HEK293 (cell line): ENCODE measurements around the gene EIF4B.

Experiments
- BCL6B ChIP-seq: fragments of 450-650 bp; formaldehyde crosslinking; IDR thresholded peaks from 2 replicates; pipeline ENCODE4 v1.5.1; 2017; ENCODE audit warnings: missing biosample characterization, missing genetic modification characterization
- KLF16 ChIP-seq: fragments of 450-650 bp; formaldehyde crosslinking; IDR thresholded peaks from 2 replicates; pipeline ENCODE4 v1.5.1; 2017; ENCODE audit warnings: missing biosample characterization, missing genetic modification characterization
- OVOL3 ChIP-seq: fragments of 450-650 bp; formaldehyde crosslinking; IDR thresholded peaks from 2 replicates; pipeline ENCODE4 v1.5.1; 2016; ENCODE audit warnings: missing biosample characterization, missing genetic modification characterization
- SP2 ChIP-seq: fragments of 450-650 bp; formaldehyde crosslinking; IDR thresholded peaks from 2 replicates; pipeline ENCODE4 v1.5.1; 2016; ENCODE audit warnings: missing biosample characterization, missing genetic modification characterization
- TRIM28 ChIP-seq: IDR thresholded peaks from 2 replicates; pipeline ENCODE4 v1.6.1; 2011; ENCODE audit warnings: low read length, control low read depth, borderline replicate concordance
- TSHZ1 ChIP-seq: fragments of 450-650 bp; formaldehyde crosslinking; IDR thresholded peaks from 2 replicates; pipeline ENCODE4 v1.5.1; 2016; ENCODE audit warnings: missing biosample characterization, missing genetic modification characterization, borderline replicate concordance
- ZBTB8A ChIP-seq: fragments of 450-650 bp; formaldehyde crosslinking; IDR thresholded peaks from 2 replicates; pipeline ENCODE4 v1.5.1; 2016; ENCODE audit warnings: missing biosample characterization, missing genetic modification characterization
- ZFP3 ChIP-seq: fragments of 450-650 bp; formaldehyde crosslinking; IDR thresholded peaks from 2 replicates; pipeline ENCODE4 v1.5.1; 2016; ENCODE audit warnings: low read depth, missing biosample characterization, missing genetic modification characterization
- ZNF239 ChIP-seq: fragments of 450-650 bp; formaldehyde crosslinking; IDR thresholded peaks from 2 replicates; pipeline ENCODE4 v1.5.1; 2016; ENCODE audit warnings: missing biosample characterization, missing genetic modification characterization
- ZNF280C ChIP-seq: fragments of 450-650 bp; formaldehyde crosslinking; IDR thresholded peaks from 2 replicates; pipeline ENCODE4 v1.5.1; 2016; ENCODE audit warnings: missing biosample characterization, missing genetic modification characterization
- ZNF398 ChIP-seq: fragments of 450-650 bp; formaldehyde crosslinking; IDR thresholded peaks from 2 replicates; pipeline ENCODE4 v1.5.1; 2017; ENCODE audit warnings: missing biosample characterization, missing genetic modification characterization
- ZNF501 ChIP-seq: fragments of 450-650 bp; formaldehyde crosslinking; IDR thresholded peaks from 2 replicates; pipeline ENCODE4 v1.5.1; 2016; ENCODE audit warnings: missing biosample characterization, missing genetic modification characterization
- ZNF560 ChIP-seq: fragments of 450-650 bp; formaldehyde crosslinking; IDR thresholded peaks from 2 replicates; pipeline ENCODE4 v1.5.1; 2017; ENCODE audit warnings: missing biosample characterization, missing genetic modification characterization, borderline replicate concordance
- ZNF561 ChIP-seq: fragments of 450-650 bp; IDR thresholded peaks from 2 replicates; pipeline ENCODE4 v1.5.1; 2018; ENCODE audit warnings: missing biosample characterization, missing genetic modification characterization, borderline replicate concordance
- ZNF621 ChIP-seq: fragments of 450-650 bp; formaldehyde crosslinking; IDR thresholded peaks from 2 replicates; pipeline ENCODE4 v1.5.1; 2017; ENCODE audit warnings: missing biosample characterization, missing genetic modification characterization
- ZNF623 ChIP-seq: fragments of 450-650 bp; formaldehyde crosslinking; IDR thresholded peaks from 2 replicates; pipeline ENCODE4 v1.5.1; 2016; ENCODE audit warnings: missing biosample characterization, missing genetic modification characterization
- ZNF626 ChIP-seq: fragments of 450-650 bp; sonication (Bioruptor Pico); formaldehyde crosslinking; IDR thresholded peaks from 2 replicates; pipeline ENCODE4 v1.5.1; 2018; ENCODE audit warnings: missing biosample characterization, missing genetic modification characterization, inconsistent platforms
- ZNF629 ChIP-seq: fragments of 450-650 bp; formaldehyde crosslinking; IDR thresholded peaks from 2 replicates; pipeline ENCODE4 v1.5.1; 2017; ENCODE audit warnings: missing biosample characterization, missing genetic modification characterization
- ZNF645 ChIP-seq: fragments of 450-650 bp; formaldehyde crosslinking; IDR thresholded peaks from 2 replicates; pipeline ENCODE4; 2016; ENCODE audit warnings: missing biosample characterization, missing genetic modification characterization
- ZNF791 ChIP-seq: fragments of 450-650 bp; formaldehyde crosslinking; IDR thresholded peaks from 2 replicates; pipeline ENCODE4 v1.5.1; 2016; ENCODE audit warnings: missing biosample characterization, missing genetic modification characterization
- ZNF843 ChIP-seq: fragments of 450-650 bp; formaldehyde crosslinking; IDR thresholded peaks from 2 replicates; pipeline ENCODE4 v1.5.1; 2016; ENCODE audit warnings: missing biosample characterization, missing genetic modification characterization
- TF ChIP-seq, protein P1 (sequence below): fragments of 450-650 bp; formaldehyde crosslinking; IDR thresholded peaks from 2 replicates; pipeline ENCODE4 v1.5.1; 2016; ENCODE audit warnings: missing biosample characterization, missing genetic modification characterization, borderline replicate concordance

Gene EIF4B

GRCh38 chr12:53005986-53006809 lies at the start of gene EIF4B (continued):
- TF ChIP-seq, protein P1, sequence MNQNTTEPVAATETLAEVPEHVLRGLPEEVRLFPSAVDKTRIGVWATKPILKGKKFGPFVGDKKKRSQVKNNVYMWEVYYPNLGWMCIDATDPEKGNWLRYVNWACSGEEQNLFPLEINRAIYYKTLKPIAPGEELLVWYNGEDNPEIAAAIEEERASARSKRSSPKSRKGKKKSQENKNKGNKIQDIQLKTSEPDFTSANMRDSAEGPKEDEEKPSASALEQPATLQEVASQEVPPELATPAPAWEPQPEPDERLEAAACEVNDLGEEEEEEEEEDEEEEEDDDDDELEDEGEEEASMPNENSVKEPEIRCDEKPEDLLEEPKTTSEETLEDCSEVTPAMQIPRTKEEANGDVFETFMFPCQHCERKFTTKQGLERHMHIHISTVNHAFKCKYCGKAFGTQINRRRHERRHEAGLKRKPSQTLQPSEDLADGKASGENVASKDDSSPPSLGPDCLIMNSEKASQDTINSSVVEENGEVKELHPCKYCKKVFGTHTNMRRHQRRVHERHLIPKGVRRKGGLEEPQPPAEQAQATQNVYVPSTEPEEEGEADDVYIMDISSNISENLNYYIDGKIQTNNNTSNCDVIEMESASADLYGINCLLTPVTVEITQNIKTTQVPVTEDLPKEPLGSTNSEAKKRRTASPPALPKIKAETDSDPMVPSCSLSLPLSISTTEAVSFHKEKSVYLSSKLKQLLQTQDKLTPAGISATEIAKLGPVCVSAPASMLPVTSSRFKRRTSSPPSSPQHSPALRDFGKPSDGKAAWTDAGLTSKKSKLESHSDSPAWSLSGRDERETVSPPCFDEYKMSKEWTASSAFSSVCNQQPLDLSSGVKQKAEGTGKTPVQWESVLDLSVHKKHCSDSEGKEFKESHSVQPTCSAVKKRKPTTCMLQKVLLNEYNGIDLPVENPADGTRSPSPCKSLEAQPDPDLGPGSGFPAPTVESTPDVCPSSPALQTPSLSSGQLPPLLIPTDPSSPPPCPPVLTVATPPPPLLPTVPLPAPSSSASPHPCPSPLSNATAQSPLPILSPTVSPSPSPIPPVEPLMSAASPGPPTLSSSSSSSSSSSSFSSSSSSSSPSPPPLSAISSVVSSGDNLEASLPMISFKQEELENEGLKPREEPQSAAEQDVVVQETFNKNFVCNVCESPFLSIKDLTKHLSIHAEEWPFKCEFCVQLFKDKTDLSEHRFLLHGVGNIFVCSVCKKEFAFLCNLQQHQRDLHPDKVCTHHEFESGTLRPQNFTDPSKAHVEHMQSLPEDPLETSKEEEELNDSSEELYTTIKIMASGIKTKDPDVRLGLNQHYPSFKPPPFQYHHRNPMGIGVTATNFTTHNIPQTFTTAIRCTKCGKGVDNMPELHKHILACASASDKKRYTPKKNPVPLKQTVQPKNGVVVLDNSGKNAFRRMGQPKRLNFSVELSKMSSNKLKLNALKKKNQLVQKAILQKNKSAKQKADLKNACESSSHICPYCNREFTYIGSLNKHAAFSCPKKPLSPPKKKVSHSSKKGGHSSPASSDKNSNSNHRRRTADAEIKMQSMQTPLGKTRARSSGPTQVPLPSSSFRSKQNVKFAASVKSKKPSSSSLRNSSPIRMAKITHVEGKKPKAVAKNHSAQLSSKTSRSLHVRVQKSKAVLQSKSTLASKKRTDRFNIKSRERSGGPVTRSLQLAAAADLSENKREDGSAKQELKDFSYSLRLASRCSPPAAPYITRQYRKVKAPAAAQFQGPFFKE (tag by site-specific recombination), result no peak
- 0 out of 2 replicates have a peak, but pooled peaks have one; percentile 31 for TF ChIP-seq TSHZ1 (tag by site-specific recombination)
- TF ChIP-seq ZNF791 (tag by site-specific recombination), result no peak
- peak; percentile 93 for TF ChIP-seq ZNF629 (tag by site-specific recombination)
- peak; percentile 98 for TF ChIP-seq SP2
- TF ChIP-seq KLF16 (tag by site-specific recombination), result peak; percentile 80
- peak; percentile 95 for TF ChIP-seq ZNF501 (tag by site-specific recombination)
- TF ChIP-seq ZNF623 (tag by site-specific recombination), result no peak; the same call in none of the 2 replicates
- TF ChIP-seq ZBTB8A, result peak; percentile 35; the same call in 1 of the 2 replicates
- 0 out of 2 replicates have a peak, but pooled peaks have one; percentile 58 for TF ChIP-seq ZNF843 (tag by site-specific recombination)
- TF ChIP-seq ZNF645 (tag by site-specific recombination), result no peak
- TF ChIP-seq ZNF626, result no peak
- peak; percentile 84; the same call in 1 of the 2 replicates for TF ChIP-seq OVOL3 (tag by site-specific recombination)
- TF ChIP-seq ZNF561 (tag by site-specific recombination), result 0 out of 2 replicates have a peak, but pooled peaks have one; percentile 8
- no peak for TF ChIP-seq ZNF398 (tag by site-specific recombination)
- no peak for TF ChIP-seq ZNF560 (tag by site-specific recombination)
- no peak for TF ChIP-seq ZFP3 (tag by site-specific recombination)
- TF ChIP-seq ZNF621, result no peak
- TF ChIP-seq TRIM28, result no peak
- peak; percentile 63; the same call in 1 of the 2 replicates for TF ChIP-seq ZNF239 (tag by site-specific recombination)
- no peak for TF ChIP-seq ZNF280C (tag by site-specific recombination)
- no peak for TF ChIP-seq BCL6B (tag by site-specific recombination)
